HepG2 (cell line): ENCODE data around the gene RNU7-1. TPM values are rescaled to one million over a fixed set of nuclear protein-coding genes. Genes with fewer than 3 reads are reported as not detected.

ENCODE experiments used
- ARID2 ChIP-seq: sonication (generic); formaldehyde crosslinking; IDR thresholded peaks from 2 replicates; pipeline ENCODE4 v1.8.1; 2022; ENCODE audit warnings: mild to moderate bottlenecking, missing genetic modification reagents, borderline replicate concordance
- CHCHD3 ChIP-seq: sonication (generic); formaldehyde crosslinking; IDR thresholded peaks from 2 replicates; pipeline ENCODE4 v1.8.0; 2022; ENCODE audit warnings: mild to moderate bottlenecking, missing genetic modification reagents, moderate library complexity
- DMTF1 ChIP-seq: sonication (generic); formaldehyde crosslinking; IDR thresholded peaks from 2 replicates; pipeline ENCODE4 v1.4.0; 2020; ENCODE audit warnings: mild to moderate bottlenecking, missing genetic modification reagents
- FOSL1 ChIP-seq: sonication (generic); formaldehyde crosslinking; IDR thresholded peaks from 2 replicates; pipeline ENCODE4 v1.9.0; 2021; ENCODE audit warnings: missing genetic modification reagents, borderline replicate concordance
- FOXA1 ChIP-seq, 2 experiments: fragments of 450-650 bp in 1 of 2; sonication (generic) in 1 of 2; formaldehyde crosslinking in 1 of 2; IDR thresholded peaks; 2 replicates each; pipeline versions ENCODE4 v1.4.0 to v1.6.1; 2016 to 2020; ENCODE audit warnings: missing genetic modification reagents in 1 of 2
- NCOA1 ChIP-seq: sonication (generic); formaldehyde crosslinking; IDR thresholded peaks from 2 replicates; pipeline ENCODE4 v1.9.0; 2021; ENCODE audit warnings: missing genetic modification reagents
- PAX8 ChIP-seq: sonication (generic); formaldehyde crosslinking; IDR thresholded peaks from 2 replicates; pipeline ENCODE4 v1.8.0; 2022; ENCODE audit warnings: mild to moderate bottlenecking, missing genetic modification reagents, borderline replicate concordance
- POLR2AphosphoS5 ChIP-seq: IDR thresholded peaks from 2 replicates; pipeline ENCODE4 v1.6.1; 2012; ENCODE audit warnings: low read depth, low read length
- SMC3 ChIP-seq: IDR thresholded peaks from 2 replicates; pipeline ENCODE4 v1.6.1; 2011; ENCODE audit warnings: low read length, improper control_type of control experiment
- SRF ChIP-seq: IDR thresholded peaks from 2 replicates; pipeline ENCODE4 v1.6.1; 2011; ENCODE audit warnings: mild to moderate bottlenecking, low read depth, low read length, moderate library complexity
- TOPORS ChIP-seq: sonication (generic); formaldehyde crosslinking; IDR thresholded peaks from 2 replicates; pipeline ENCODE4 v1.8.0; 2023; ENCODE audit warnings: mild to moderate bottlenecking, missing genetic modification reagents
- ZMAT3 ChIP-seq: sonication (generic); formaldehyde crosslinking; conservative IDR thresholded peaks from 2 replicates; pipeline ENCODE4 v1.7.0; 2021; ENCODE audit warnings: missing genetic modification reagents
- ZNF136 ChIP-seq: sonication (generic); formaldehyde crosslinking; IDR thresholded peaks from 2 replicates; pipeline ENCODE4 v1.8.1; 2022; ENCODE audit warnings: low read depth, mild to moderate bottlenecking, moderate library complexity, missing genetic modification reagents
- ZNF282 ChIP-seq: fragments of 450-650 bp; IDR thresholded peaks from 2 replicates; pipeline ENCODE4 v1.6.1; 2018; ENCODE audit not compliant: partially characterized antibody
- ZNF350 ChIP-seq: sonication (generic); formaldehyde crosslinking; IDR thresholded peaks from 2 replicates; pipeline ENCODE4 v1.4.0; 2020; ENCODE audit warnings: mild to moderate bottlenecking, low read depth, missing genetic modification reagents, borderline replicate concordance
- ZNF704 ChIP-seq: sonication (generic); formaldehyde crosslinking; IDR thresholded peaks from 2 replicates; pipeline ENCODE4 v1.8.1; 2023; ENCODE audit warnings: mild to moderate bottlenecking, inconsistent platforms, moderate library complexity, missing genetic modification reagents, borderline replicate concordance
- ZNF850 ChIP-seq: sonication (generic); formaldehyde crosslinking; conservative IDR thresholded peaks from 2 replicates; pipeline ENCODE4 v1.9.0; 2021; ENCODE audit warnings: mild to moderate bottlenecking, missing genetic modification reagents
- polyA plus RNA-seq, 8 experiments: library from polyadenylated mRNA; depleted of rRNA in 3 of 8; stranded (reverse) in 7 of 8; unstranded in 1 of 8; fragments of >200 nt; fragmentation: Illumina TruSeq in 4 of 8; extraction: Trizol in 4 of 8; gene quantifications; 2 replicates each; pipeline versions ENCODE4 v1.2.1 to v1.2.3, GENCODE V29; 2011 to 2016; ENCODE audit warnings: low read depth in 4 of 8, missing spikeins in 1 of 8, mixed read lengths in 1 of 8; ENCODE audit not compliant: insufficient read depth in 1 of 8
- total RNA-seq, 5 experiments: library from RNA; depleted of rRNA; stranded (reverse); fragments of >200 nt; fragmentation: Illumina TruSeq; extraction: Trizol; gene quantifications; 2 replicates each; pipeline ENCODE4 v1.2.3, GENCODE V29; 2016; ENCODE audit warnings: low read depth in 1 of 5
- TF ChIP-seq, protein P1 (sequence below): sonication (generic); formaldehyde crosslinking; IDR thresholded peaks from 2 replicates; pipeline ENCODE4 v1.8.0; 2022; ENCODE audit warnings: mild to moderate bottlenecking, missing genetic modification reagents; ENCODE audit not compliant: insufficient replicate concordance
- TF ChIP-seq, protein P2 (sequence below): sonication (generic); formaldehyde crosslinking; IDR thresholded peaks from 2 replicates; pipeline ENCODE4 v1.8.0; 2022; ENCODE audit warnings: missing genetic modification reagents, mild to moderate bottlenecking, borderline replicate concordance
- TF ChIP-seq, protein P3 (sequence below): sonication (generic); formaldehyde crosslinking; IDR thresholded peaks from 2 replicates; pipeline ENCODE4 v1.4.0; 2020; ENCODE audit warnings: missing genetic modification reagents, borderline replicate concordance

The RNU7-1 gene
- total and polyA plus RNA-seq, 2 of the 13 experiments (the other 11 are each of a cell fraction or from before 2014, with no cell fraction given), result not detected

DNA sequence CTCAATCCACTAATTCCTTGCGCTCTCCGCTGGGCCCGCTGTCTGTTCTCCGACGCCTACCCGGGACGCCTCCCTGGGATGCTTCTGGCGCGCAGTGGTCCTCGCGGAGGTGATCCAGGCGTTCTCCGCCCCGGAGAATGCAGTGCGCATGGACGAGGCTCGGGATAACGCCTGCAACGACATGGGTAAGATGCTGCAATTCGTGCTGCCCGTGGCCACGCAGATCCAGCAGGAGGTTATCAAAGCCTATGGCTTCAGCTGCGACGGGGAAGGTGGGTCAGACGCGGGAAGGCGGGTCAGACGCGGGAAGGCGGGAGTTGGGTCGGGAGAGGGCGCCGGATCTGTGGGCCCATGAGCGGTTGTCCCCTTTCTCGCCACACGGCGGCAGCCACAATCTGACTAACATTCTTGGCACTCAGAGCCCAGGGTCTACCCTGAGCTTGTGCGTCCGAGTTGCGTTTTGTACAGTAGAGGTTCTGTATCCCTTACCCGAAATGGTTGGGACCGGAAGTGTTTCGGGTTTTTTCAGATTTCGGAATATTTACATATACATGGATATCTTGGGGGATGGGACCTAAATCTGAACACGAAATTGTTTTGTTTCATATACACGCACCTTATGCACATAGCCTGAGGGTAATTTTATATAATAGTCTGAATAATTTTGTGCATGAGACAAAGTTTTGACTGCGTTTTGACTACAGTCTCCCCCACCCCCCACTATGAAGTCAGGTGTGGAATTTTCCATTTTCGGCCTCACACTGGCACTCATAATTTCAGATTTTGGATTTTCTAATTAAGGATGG is 968 bp downstream of the RNU7-1 start (continued):
- TF ChIP-seq ZNF704 (CRISPR knock-in tag) (no peak), ZNF282 (no peak), FOXA1 (IDR thresholded peaks at IDR 0.05) (no peak), FOXA1 (CRISPR knock-in tag; IDR thresholded peaks at IDR 0.05) (no peak), ZNF136 (CRISPR knock-in tag) (no peak), FOSL1 (CRISPR knock-in tag) (no peak), PAX8 (CRISPR knock-in tag) (no peak), SMC3 (peak; percentile 57), SRF (peak; percentile 79), DMTF1 (CRISPR knock-in tag) (no peak), CHCHD3 (CRISPR knock-in tag) (no peak), NCOA1 (CRISPR knock-in tag) (no peak), TOPORS (no peak), ARID2 (CRISPR knock-in tag) (no peak), POLR2AphosphoS5 (no peak), ZNF350 (CRISPR knock-in tag) (peak; percentile 69; the same call in 1 of the 2 replicates), ZMAT3 (CRISPR knock-in tag) (no peak), ZNF850 (CRISPR knock-in tag) (no peak)
- TF ChIP-seq, protein P1, sequence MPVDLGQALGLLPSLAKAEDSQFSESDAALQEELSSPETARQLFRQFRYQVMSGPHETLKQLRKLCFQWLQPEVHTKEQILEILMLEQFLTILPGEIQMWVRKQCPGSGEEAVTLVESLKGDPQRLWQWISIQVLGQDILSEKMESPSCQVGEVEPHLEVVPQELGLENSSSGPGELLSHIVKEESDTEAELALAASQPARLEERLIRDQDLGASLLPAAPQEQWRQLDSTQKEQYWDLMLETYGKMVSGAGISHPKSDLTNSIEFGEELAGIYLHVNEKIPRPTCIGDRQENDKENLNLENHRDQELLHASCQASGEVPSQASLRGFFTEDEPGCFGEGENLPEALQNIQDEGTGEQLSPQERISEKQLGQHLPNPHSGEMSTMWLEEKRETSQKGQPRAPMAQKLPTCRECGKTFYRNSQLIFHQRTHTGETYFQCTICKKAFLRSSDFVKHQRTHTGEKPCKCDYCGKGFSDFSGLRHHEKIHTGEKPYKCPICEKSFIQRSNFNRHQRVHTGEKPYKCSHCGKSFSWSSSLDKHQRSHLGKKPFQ (CRISPR knock-in tag), result no peak
- TF ChIP-seq, protein P2, sequence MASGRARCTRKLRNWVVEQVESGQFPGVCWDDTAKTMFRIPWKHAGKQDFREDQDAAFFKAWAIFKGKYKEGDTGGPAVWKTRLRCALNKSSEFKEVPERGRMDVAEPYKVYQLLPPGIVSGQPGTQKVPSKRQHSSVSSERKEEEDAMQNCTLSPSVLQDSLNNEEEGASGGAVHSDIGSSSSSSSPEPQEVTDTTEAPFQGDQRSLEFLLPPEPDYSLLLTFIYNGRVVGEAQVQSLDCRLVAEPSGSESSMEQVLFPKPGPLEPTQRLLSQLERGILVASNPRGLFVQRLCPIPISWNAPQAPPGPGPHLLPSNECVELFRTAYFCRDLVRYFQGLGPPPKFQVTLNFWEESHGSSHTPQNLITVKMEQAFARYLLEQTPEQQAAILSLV, result peak; percentile 86; the same call in 1 of the 2 replicates
- TF ChIP-seq, protein P3, sequence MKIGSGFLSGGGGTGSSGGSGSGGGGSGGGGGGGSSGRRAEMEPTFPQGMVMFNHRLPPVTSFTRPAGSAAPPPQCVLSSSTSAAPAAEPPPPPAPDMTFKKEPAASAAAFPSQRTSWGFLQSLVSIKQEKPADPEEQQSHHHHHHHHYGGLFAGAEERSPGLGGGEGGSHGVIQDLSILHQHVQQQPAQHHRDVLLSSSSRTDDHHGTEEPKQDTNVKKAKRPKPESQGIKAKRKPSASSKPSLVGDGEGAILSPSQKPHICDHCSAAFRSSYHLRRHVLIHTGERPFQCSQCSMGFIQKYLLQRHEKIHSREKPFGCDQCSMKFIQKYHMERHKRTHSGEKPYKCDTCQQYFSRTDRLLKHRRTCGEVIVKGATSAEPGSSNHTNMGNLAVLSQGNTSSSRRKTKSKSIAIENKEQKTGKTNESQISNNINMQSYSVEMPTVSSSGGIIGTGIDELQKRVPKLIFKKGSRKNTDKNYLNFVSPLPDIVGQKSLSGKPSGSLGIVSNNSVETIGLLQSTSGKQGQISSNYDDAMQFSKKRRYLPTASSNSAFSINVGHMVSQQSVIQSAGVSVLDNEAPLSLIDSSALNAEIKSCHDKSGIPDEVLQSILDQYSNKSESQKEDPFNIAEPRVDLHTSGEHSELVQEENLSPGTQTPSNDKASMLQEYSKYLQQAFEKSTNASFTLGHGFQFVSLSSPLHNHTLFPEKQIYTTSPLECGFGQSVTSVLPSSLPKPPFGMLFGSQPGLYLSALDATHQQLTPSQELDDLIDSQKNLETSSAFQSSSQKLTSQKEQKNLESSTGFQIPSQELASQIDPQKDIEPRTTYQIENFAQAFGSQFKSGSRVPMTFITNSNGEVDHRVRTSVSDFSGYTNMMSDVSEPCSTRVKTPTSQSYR (CRISPR knock-in tag), result no peak
